Measurements from ENCODE around the gene WDR20.
"Not testable (repeated sequence)": the region's sequence is repeated elsewhere in the genome, so short reads cannot be mapped to it uniquely, and the experiment has no call there.

The WDR20 gene

GRCh38 chr14:102243795-102244194 is 104.1 kb downstream of the WDR20 start:
- not testable (repeated sequence) for DNase-seq

- no peak for DNase-seq
These were observed 106.4 kb downstream of the WDR20 start for GRCh38 chr14:102246071-102246470.

GRCh38 chr14:102248121-102248520 is 108.4 kb downstream of the WDR20 start:
- no peak for DNase-seq

- no peak for DNase-seq
These were observed 109.3 kb downstream of the WDR20 start for GRCh38 chr14:102249041-102249440.

- no peak for DNase-seq
These were observed 110.3 kb downstream of the WDR20 start for GRCh38 chr14:102249981-102250380.

GRCh38 chr14:102250636-102251035 is 110.9 kb downstream of the WDR20 start:
- no peak for DNase-seq

- no peak for DNase-seq
These were observed 111.5 kb downstream of the WDR20 start for GRCh38 chr14:102251161-102251560.

- no peak for DNase-seq
These were observed 113.4 kb downstream of the WDR20 start for GRCh38 chr14:102252834-102253801.

GRCh38 chr14:102255401-102256190 is 115.9 kb downstream of the WDR20 start:
- DNase-seq: no peak

- DNase-seq: no peak
These were observed 117.0 kb downstream of the WDR20 start for GRCh38 chr14:102256716-102257115.

GRCh38 chr14:102258136-102258535 is 118.4 kb downstream of the WDR20 start:
- DNase-seq: no peak
